ENCODE results near the gene NIF3L1.

The NIF3L1 gene, protein sequence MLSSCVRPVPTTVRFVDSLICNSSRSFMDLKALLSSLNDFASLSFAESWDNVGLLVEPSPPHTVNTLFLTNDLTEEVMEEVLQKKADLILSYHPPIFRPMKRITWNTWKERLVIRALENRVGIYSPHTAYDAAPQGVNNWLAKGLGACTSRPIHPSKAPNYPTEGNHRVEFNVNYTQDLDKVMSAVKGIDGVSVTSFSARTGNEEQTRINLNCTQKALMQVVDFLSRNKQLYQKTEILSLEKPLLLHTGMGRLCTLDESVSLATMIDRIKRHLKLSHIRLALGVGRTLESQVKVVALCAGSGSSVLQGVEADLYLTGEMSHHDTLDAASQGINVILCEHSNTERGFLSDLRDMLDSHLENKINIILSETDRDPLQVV

GRCh38 chr2:200888704-200889625 is at the start of gene NIF3L1, which contains the start of gene PPIL3:
TSS of gene NIF3L1 (plus strand) at chr2:200889371. CDS start at chr2:200891944, 2,573 bp downstream.
TSS of gene PPIL3 (minus strand) at chr2:200889077. CDS start at chr2:200887615, 1,462 bp downstream.
- DNase-seq (ENCODE audit: low read depth in 2 of 2, low spot score in 1 of 2): peak; percentile 94

- no peak for DNase-seq (ENCODE audit: low read depth in 2 of 2, low spot score in 1 of 2)
These were observed 49.7 kb upstream of the NIF3L1 start for GRCh38 chr2:200839513-200839912.

GRCh38 chr2:200843993-200844948 is 44.9 kb upstream of the NIF3L1 start:
- DNase-seq (ENCODE audit: low read depth in 2 of 2, low spot score in 1 of 2): no peak

- DNase-seq (ENCODE audit: low read depth in 2 of 2, low spot score in 1 of 2): no peak
These were observed 44.0 kb upstream of the NIF3L1 start for GRCh38 chr2:200845194-200845593.

GRCh38 chr2:200845669-200846325 is 43.4 kb upstream of the NIF3L1 start:
- no peak for DNase-seq (ENCODE audit: low read depth in 2 of 2, low spot score in 1 of 2)

- no peak for DNase-seq (ENCODE audit: low read depth in 2 of 2, low spot score in 1 of 2)
These were observed 41.9 kb upstream of the NIF3L1 start for GRCh38 chr2:200847269-200847668.

DNA sequence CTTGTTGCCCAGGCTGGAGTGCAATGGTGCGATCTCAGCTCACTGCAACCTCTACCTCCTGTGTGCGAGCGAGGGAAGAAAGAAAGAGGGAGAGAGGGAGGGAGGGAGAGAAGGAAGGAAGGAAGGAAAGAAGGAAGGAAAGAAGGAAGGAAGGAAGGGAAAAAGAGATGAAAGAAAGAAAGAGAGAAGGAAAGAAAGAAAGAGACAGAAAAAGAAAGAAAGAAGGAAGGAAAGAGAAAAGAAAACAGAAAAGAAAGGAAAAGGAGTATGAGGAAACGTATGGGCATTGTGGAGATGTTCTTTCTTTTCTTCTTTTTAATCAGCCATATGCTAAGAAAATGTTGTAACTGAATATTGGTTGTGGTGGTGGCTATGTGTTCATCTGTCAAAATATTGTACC is 41.2 kb upstream of the NIF3L1 start:
- no peak for DNase-seq (ENCODE audit: low read depth in 2 of 2, low spot score in 1 of 2)

DNA sequence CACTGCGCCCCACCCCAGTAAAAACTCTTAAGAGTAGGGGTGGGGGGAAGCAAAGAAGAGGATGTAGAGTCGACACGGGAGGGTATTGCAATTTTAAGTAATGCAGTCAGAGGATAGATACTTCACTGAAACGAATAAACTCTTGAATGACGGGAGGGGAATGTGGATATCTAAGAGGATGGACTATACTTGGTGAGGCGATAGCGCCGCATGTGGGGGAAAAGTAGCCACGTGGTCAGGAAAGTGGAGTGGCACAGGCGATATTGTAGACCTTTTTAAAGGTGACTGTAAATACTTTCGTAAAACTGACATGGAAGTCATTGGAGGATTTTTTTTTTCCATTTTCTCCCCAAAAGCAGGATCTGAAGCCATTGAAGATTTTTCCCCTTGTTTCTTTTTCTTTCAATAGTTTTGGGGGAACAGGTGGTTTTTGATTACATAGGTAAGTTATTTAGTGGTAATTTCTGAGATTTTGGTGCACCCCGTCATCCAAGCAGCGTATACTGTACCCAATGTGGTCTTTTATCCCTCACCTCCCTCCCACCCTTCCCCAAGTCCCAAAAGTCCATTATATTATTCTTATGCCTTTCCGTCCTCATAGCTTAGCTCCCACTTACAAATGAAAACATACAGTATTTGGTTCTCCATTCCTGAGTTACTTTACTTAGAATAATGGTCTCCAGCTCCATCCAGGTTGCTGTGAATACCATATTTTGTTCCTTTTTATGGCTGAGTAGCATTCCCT is 38.5 kb upstream of the NIF3L1 start:
- DNase-seq (ENCODE audit: low read depth in 2 of 2, low spot score in 1 of 2): no peak

GRCh38 chr2:200851398-200852248 is 37.5 kb upstream of the NIF3L1 start:
- no peak for DNase-seq (ENCODE audit: low read depth in 2 of 2, low spot score in 1 of 2)

- no peak for DNase-seq (ENCODE audit: low read depth in 2 of 2, low spot score in 1 of 2)
These were observed 36.6 kb upstream of the NIF3L1 start for GRCh38 chr2:200852605-200853004.

GRCh38 chr2:200856806-200857205 is 32.4 kb upstream of the NIF3L1 start:
- no peak for DNase-seq (ENCODE audit: low read depth in 2 of 2, low spot score in 1 of 2)

GRCh38 chr2:200860092-200860795 is 28.9 kb upstream of the NIF3L1 start:
- no peak for DNase-seq (ENCODE audit: low read depth in 2 of 2, low spot score in 1 of 2)

- no peak for DNase-seq (ENCODE audit: low read depth in 2 of 2, low spot score in 1 of 2)
These were observed 27.5 kb upstream of the NIF3L1 start for GRCh38 chr2:200861617-200862155.

- DNase-seq (ENCODE audit: low read depth in 2 of 2, low spot score in 1 of 2): peak; percentile 21 to 24
These were observed 26.6 kb upstream of the NIF3L1 start for GRCh38 chr2:200862532-200863000.

DNA sequence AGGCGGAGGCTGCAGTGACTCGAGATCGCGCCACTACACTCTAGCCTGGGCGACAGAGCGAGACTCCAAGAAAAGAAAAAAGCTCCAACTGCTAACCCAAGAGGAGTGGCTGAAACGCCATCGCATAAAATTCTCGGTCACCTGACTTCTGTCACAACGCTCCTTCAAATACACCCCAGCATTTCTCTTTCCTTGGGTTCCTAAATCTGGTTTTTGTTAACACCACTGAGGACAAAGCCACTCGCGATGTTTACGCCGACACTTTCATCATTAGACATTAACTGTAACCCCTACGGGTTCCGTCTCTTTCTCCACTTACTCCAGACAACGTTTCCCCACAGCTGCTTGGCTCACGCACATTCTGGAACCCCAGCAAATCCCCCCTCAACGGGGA is 25.4 kb upstream of the NIF3L1 start:
- no peak for DNase-seq (ENCODE audit: low read depth in 2 of 2, low spot score in 1 of 2)

GRCh38 chr2:200864176-200865034 is 24.8 kb upstream of the NIF3L1 start, which contains the start of gene CLK1:
TSS of gene CLK1 (minus strand) at chr2:200864658. CDS start at chr2:200861862, 2,796 bp downstream.
- DNase-seq (ENCODE audit: low read depth in 2 of 2, low spot score in 1 of 2): peak; percentile 90 to 96

DNA sequence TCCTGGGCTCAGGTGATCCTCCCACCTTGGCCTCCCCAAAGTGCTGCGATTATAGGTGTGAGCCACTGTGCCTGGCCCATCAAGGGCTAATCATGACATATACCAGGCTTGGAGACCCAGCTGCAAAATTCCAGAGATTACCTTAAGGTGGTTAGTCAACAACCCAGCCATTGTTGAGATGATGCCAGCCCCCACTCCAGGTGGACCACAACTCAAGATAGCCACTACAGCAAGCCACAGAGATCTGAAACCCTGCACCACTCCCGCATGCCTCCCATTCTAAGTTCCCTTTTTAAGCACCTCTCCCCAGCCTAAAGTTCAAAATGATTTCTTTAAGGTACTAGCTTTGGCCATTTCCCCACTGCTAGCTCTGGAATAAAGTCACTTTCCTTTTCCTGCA is 20.2 kb upstream of the NIF3L1 start:
- no peak for DNase-seq (ENCODE audit: low read depth in 2 of 2, low spot score in 1 of 2)
